GM12873 (cell line): ENCODE data around the gene TIMP3.

Experiments
- TF ChIP-seq, protein P1 (sequence below): IDR thresholded peaks from 2 replicates; pipeline ENCODE4 v1.5.1; 2012; ENCODE audit warnings: low read depth, mild to moderate bottlenecking, moderate library complexity, low read length, control low read depth; ENCODE audit not compliant: insufficient read depth; ENCODE audit errors: missing control alignments

TIMP3 gene

GRCh38 chr22:32799496-32799895 lies 2.0 kb upstream of the TIMP3 start:
- TF ChIP-seq, protein P1, sequence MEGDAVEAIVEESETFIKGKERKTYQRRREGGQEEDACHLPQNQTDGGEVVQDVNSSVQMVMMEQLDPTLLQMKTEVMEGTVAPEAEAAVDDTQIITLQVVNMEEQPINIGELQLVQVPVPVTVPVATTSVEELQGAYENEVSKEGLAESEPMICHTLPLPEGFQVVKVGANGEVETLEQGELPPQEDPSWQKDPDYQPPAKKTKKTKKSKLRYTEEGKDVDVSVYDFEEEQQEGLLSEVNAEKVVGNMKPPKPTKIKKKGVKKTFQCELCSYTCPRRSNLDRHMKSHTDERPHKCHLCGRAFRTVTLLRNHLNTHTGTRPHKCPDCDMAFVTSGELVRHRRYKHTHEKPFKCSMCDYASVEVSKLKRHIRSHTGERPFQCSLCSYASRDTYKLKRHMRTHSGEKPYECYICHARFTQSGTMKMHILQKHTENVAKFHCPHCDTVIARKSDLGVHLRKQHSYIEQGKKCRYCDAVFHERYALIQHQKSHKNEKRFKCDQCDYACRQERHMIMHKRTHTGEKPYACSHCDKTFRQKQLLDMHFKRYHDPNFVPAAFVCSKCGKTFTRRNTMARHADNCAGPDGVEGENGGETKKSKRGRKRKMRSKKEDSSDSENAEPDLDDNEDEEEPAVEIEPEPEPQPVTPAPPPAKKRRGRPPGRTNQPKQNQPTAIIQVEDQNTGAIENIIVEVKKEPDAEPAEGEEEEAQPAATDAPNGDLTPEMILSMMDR = no peak

DNA sequence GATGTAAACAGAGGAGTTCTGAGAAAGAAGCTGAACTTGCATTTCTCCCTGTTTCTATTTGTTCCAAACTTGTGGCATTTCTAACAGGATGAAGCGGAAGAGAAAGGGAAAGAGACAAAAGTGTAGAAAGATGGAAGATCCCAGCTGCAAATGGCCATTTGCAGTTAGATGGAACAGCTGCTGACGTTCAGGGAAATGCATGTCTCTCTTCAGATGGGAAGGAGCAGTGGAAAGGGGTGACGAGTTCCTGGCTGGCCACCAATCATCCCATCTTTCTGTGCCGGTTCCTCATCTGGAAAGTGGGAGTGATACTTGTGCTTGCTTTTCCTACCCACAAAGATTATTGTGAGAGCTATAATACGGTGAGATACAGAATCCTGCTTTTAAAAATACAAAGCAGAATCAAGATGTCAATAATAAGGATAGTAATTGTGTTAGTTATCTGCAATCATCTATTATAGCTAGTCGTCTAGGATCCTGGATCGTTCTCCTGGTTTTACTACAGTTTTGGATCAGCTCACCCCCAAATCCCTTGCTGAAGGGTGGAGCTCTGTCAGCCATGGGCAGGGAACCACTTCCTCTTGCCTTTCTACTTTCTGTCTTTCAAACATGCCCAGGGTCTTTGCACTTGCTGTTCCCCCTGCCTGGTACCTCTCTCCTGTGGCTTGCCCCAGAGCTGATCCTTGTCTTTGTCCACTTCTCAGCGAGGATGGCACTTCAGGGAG lies 1.2 kb upstream of the TIMP3 start:
- TF ChIP-seq, protein P1 = no peak

- TF ChIP-seq, protein P1 = no peak
Measured at GRCh38 chr22:32800994-32801536, 440 bp upstream of the TIMP3 start.

DNA sequence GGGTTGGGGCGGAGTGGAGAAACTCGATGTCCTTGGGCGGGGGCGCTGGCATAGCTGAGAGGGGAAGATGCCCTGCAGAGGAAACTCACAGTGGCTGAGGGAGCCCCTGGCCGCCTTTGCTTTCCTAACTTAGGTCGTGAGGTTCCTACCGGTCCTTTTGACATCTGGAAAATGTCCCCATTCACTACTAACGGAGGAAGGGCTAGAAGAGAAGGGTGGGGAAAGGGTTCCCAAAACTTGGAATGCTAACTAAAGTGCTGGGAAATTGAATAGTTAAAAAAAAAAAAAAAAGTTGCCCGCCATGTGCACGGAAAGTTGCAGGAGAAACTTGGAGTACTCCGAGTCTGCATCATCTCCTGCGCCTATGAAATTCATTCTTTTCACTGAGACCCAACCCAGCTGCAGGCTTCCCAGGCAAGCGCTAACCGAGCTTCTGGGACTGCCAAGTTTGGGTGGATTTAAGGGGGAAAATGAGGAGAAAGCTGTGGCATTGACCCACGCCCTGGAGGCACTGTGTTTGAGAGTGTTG lies 796 bp downstream of the TIMP3 start:
- TF ChIP-seq, protein P1 = no peak

DNA sequence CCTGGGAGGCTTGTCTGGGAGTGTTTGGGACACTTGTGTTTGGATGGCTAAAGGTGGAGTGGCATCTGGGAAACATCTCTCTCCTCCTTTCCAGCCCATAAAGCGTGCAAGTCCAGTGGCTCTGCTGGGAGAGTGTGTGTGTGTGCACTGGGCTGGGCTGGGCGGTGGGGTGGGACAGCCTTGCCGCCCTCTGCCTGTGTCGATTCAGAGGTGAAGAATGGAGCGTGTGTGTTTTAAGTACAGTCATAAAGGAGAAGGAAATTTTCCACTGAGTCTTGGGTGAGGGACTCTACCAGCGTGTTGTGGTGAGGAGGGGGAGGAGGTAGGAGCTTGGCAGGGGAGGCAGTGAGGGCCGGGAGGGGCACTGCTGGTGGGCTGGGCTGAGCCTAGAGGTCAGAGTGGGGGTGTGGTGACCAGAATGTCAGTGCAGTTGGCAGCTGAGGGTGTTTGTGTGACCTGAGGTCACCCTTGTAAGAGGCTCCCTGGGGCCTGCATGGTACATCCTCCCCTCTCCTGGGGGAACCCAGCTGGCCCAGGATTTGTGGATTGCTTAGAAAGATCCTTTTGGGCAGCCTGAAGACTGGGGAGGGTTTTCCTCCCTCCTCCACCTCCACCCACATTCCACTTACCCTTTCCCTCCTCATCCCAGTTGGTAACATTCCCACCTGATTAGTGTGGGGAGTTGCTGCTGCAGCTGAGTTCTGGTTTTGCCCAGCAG lies 1.7 kb downstream of the TIMP3 start:
- TF ChIP-seq, protein P1 = no peak

- TF ChIP-seq, protein P1 = no peak
Measured at GRCh38 chr22:32803738-32804435, 2.4 kb downstream of the TIMP3 start.
